Activated naive CD8-positive, alpha-beta T cell treated with anti-CD3 and anti-CD28 coated beads for 36 hours (primary cell): Measurements from ENCODE around the gene TTC34. TPM values are rescaled to one million over a fixed set of nuclear protein-coding genes. Genes with fewer than 3 reads are reported as not detected.

Source experiments
- DNase-seq: peaks from one replicate; pipeline ENCODE4 v3.0.0; 2021
- H3K27ac Mint-ChIP-seq: one replicate; pipeline ENCODE4 v1.8.0; 2022; ENCODE audit warnings: mild to moderate bottlenecking, moderate library complexity, mixed read lengths
- H3K27me3 Mint-ChIP-seq: one replicate; pipeline ENCODE4 v1.8.0; 2022; ENCODE audit warnings: mild to moderate bottlenecking, mixed read lengths
- H3K36me3 Mint-ChIP-seq: one replicate; pipeline ENCODE4 v1.8.0; 2021; ENCODE audit warnings: mild to moderate bottlenecking, mixed read lengths
- H3K4me1 Mint-ChIP-seq: one replicate; pipeline ENCODE4 v1.8.0; 2021; ENCODE audit warnings: mixed read lengths
- H3K4me3 Mint-ChIP-seq: one replicate; pipeline ENCODE4 v1.8.0; 2022; ENCODE audit warnings: mild to moderate bottlenecking, moderate library complexity, mixed read lengths
- H3K9me3 Mint-ChIP-seq: one replicate; pipeline ENCODE4 v1.8.0; 2022; ENCODE audit warnings: mixed read lengths
- total RNA-seq, 2 experiments: library from RNA; stranded (reverse); gene quantifications; one replicate each; pipeline ENCODE4 v1.2.3, GENCODE V29; 2021

Gene TTC34
- total RNA-seq, 2 experiments from 2014 or later: 0.48 to 0.58 TPM

DNA sequence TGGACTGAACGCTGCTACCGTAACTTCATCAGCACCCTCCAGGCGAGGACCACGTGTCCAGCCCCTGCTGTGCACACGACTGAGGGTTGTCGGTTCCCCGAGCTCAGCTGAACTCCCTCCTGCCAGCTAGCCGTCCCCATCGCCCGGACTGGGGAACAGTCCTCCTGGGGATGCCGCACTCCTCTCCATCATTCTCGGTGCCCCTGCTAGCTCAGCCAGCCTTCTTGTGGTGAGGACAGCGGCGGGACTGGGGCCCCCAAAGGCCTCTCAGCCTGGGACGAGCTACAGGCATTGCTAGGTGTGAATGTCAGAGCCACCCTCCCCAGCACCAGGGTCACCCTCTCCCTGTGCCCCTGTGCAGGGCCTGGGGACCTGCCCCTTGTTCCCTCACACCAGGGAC lies 8.8 kb upstream of the TTC34 start:
- Mint-ChIP-seq H3K4me1 (no peaks in the 10 kb centered on the region), H3K4me3 (no peak overlapping the region), H3K27me3 (peaks cover 4% of the 10 kb centered on the region), H3K27ac (no peak overlapping the region), H3K36me3 (no peaks in the 10 kb centered on the region), H3K9me3 (no peaks in the 10 kb centered on the region)
- DNase-seq: no peak

- no peak overlapping the region for H3K4me3 Mint-ChIP-seq
- H3K27me3 Mint-ChIP-seq: peaks cover 4% of the 10 kb centered on the region
Measured at GRCh38 chr1:2809656-2810055, 8.2 kb upstream of the TTC34 start.

GRCh38 chr1:2808831-2809605 lies 7.5 kb upstream of the TTC34 start:
- peaks cover 4% of the 10 kb centered on the region for H3K27me3 Mint-ChIP-seq
- H3K36me3 Mint-ChIP-seq: no peaks in the 10 kb centered on the region
- no peaks in the 10 kb centered on the region for H3K4me1 Mint-ChIP-seq
- no peaks in the 10 kb centered on the region for H3K9me3 Mint-ChIP-seq
- H3K27ac Mint-ChIP-seq: no peak overlapping the region
- no peak overlapping the region for H3K4me3 Mint-ChIP-seq
- DNase-seq: no peak

More at GRCh38 chr1:2809656-2810055, 8.2 kb upstream of the TTC34 start:
- H3K9me3 Mint-ChIP-seq: no peaks in the 10 kb centered on the region
- no peaks in the 10 kb centered on the region for H3K36me3 Mint-ChIP-seq
- H3K27ac Mint-ChIP-seq: no peak overlapping the region
- no peak for DNase-seq
- no peaks in the 10 kb centered on the region for H3K4me1 Mint-ChIP-seq

DNA sequence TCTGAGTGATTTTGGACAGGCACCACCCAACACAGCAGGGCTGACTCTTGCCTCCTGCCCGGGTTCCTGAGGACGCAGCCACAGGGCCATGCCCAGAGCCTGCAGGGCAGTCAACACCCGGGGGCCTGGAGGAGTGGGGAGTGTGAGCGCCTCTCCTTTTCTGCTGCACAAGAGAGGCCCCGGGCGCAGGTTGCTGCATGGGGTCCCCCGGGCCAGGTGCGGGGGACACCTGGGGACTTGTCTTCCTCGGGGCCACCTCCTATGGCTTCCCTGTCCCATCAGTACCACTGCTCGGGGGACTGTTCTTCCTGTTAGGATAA lies 6.9 kb upstream of the TTC34 start:
- Mint-ChIP-seq H3K36me3 (no peaks in the 10 kb centered on the region), H3K4me3 (no peak overlapping the region), H3K9me3 (no peaks in the 10 kb centered on the region), H3K4me1 (no peaks in the 10 kb centered on the region), H3K27me3 (peaks cover 4% of the 10 kb centered on the region), H3K27ac (no peak overlapping the region)
- no peak for DNase-seq

DNA sequence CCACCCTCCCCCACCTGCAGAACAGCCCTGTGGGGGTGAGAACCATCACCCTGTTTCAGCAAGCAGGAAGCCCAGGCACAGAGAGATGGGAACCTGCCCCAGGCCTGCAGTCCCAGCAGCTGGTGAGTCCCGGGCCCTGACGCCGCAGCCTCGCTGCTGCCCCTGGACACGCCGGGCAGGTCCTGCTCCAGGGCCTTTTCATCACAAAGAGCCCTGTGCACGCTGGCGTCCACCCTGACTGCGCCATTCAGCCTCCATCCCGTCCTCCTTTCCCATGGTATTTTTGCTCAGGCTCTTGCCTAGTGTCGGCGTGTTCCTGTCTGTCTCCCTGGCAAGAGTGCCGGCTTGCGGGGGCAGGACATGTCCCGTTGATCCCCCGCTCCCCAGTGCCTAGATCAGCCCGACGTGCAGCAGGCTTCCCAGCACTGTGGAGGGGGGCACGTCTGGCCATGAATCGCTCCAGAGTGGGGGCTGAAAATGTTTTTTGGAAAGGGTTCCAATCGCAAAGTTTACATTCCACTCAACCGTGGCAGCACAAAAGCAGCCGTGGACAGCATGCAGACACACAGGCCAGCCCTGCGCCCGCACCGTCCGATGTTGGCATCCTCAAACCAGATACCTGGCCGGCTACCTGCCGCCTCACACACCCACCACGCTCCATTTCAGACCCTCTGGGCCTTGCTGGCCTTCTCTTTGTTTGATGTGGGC lies 6.3 kb upstream of the TTC34 start:
- H3K27ac Mint-ChIP-seq: no peak overlapping the region
- H3K27me3 Mint-ChIP-seq: peaks cover 4% of the 10 kb centered on the region
- H3K36me3 Mint-ChIP-seq: no peaks in the 10 kb centered on the region
- no peak overlapping the region for H3K4me3 Mint-ChIP-seq
- no peaks in the 10 kb centered on the region for H3K4me1 Mint-ChIP-seq
- H3K9me3 Mint-ChIP-seq: no peaks in the 10 kb centered on the region
- no peak for DNase-seq

DNA sequence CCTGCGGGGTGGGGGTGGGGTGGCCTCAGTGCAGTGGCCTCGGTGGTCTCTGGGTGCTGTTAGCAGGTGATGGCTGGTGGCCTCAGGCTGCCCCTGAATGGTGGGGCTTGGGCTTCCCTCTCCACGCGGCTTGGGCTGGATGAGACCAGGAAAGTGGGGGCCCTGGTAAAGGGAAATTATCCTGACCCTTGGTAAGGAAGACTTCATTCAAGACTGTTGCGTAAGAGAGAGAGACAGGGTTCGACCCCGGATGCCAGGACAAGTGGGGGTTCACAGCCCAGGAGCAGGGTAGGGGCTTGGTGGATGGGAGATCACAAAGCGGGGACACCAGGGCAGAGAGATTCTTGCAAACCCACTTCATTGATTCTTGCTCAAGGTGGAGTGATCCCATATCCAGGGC lies 5.5 kb upstream of the TTC34 start:
- Mint-ChIP-seq H3K9me3 (no peaks in the 10 kb centered on the region), H3K4me3 (no peak overlapping the region), H3K27ac (no peak overlapping the region), H3K4me1 (no peaks in the 10 kb centered on the region), H3K27me3 (peaks cover 4% of the 10 kb centered on the region), H3K36me3 (no peaks in the 10 kb centered on the region)
- DNase-seq: no peak

- no peaks in the 10 kb centered on the region for H3K9me3 Mint-ChIP-seq
- H3K27me3 Mint-ChIP-seq: peaks cover 4% of the 10 kb centered on the region
- H3K27ac Mint-ChIP-seq: no peak overlapping the region
- no peak overlapping the region for H3K4me3 Mint-ChIP-seq
- no peak for DNase-seq
- H3K4me1 Mint-ChIP-seq: no peaks in the 10 kb centered on the region
- no peaks in the 10 kb centered on the region for H3K36me3 Mint-ChIP-seq
Measured at GRCh38 chr1:2806591-2806990, 5.1 kb upstream of the TTC34 start.

- Mint-ChIP-seq H3K36me3 (no peaks in the 10 kb centered on the region), H3K9me3 (no peaks in the 10 kb centered on the region), H3K4me3 (no peak overlapping the region), H3K4me1 (peaks cover 2% of the 10 kb centered on the region), H3K27ac (no peak overlapping the region), H3K27me3 (peaks cover 4% of the 10 kb centered on the region)
- no peak for DNase-seq
Measured at GRCh38 chr1:2805801-2806430, 4.4 kb upstream of the TTC34 start.

DNA sequence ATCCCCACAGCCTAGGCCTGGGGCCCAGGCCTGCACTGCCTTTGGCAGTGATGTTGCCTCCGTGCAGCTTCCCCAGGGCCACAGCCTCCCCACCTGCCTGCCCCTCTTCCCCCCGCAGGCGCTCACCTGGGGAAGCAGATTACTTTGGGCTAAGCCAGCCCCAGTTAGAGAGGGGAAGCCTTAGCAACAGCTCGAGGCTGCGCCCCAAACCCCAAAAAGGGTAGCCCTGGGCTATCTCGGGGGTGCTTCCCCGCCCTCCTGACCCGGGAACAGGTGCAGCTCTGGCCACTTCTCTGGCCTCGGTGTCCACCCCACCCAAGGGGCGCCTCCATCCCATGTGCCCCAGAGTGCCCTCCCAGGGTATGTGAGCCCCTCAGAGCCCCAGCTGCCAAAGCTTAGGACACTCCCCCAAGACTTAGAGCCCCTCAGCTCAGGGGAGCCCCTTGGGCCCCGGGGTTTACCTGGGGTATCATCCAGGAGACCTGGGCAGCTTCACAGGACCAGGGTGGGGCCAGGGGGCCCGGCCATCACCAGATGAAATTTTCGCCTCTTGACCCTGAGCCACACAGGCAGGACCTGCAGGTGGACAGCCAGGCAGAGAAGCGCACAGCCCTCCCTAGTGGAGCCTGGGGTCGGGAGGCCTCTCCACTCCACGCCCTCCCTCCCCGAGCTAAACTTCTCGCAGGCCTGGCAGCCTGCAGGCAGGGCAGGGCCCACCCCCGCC lies 3.3 kb upstream of the TTC34 start:
- Mint-ChIP-seq H3K4me3 (no peak overlapping the region), H3K4me1 (peaks cover 2% of the 10 kb centered on the region), H3K36me3 (no peaks in the 10 kb centered on the region), H3K27ac (no peak overlapping the region), H3K27me3 (peaks cover 4% of the 10 kb centered on the region), H3K9me3 (no peaks in the 10 kb centered on the region)
- DNase-seq: no peak

GRCh38 chr1:2803931-2804627 lies 2.6 kb upstream of the TTC34 start:
- DNase-seq: no peak
- Mint-ChIP-seq H3K9me3 (no peaks in the 10 kb centered on the region), H3K4me1 (peaks cover 2% of the 10 kb centered on the region), H3K27me3 (peaks cover 7% of the 10 kb centered on the region), H3K27ac (no peak overlapping the region), H3K36me3 (no peaks in the 10 kb centered on the region), H3K4me3 (no peak overlapping the region)

GRCh38 chr1:2803086-2803930 lies 1.8 kb upstream of the TTC34 start:
- Mint-ChIP-seq H3K36me3 (no peaks in the 10 kb centered on the region), H3K27ac (no peak overlapping the region), H3K4me3 (no peak overlapping the region), H3K9me3 (no peaks in the 10 kb centered on the region), H3K4me1 (peaks cover 2% of the 10 kb centered on the region), H3K27me3 (peaks cover 7% of the 10 kb centered on the region)
- DNase-seq: no peak

DNA sequence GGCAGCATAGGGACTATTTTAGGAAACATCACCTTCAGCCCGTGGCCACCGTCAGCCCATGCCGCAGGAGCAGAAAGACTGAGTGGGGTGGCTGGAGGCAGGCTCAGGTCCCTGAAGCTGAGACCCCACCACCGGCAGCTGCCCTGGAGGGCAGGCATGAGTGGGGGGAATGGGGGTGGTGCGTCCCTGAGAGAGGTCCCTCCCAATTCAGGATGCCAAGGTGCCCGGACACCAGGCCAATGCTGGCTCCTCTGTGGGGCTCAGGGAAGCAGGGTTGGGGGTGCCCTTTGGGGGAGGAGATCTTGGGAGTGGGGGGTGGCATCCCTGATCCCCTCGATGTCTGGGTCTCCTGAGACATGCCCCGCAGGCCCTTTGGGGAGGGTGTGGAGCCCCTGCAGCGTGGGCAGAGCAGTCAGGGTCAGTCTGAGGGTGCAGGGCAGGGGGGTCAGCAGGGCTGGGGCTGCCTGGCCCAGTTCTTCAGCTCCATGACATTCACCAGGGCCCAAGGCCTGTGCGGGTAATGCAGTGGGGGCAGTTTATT lies 998 bp upstream of the TTC34 start:
- peaks cover 11% of the 10 kb centered on the region for H3K27me3 Mint-ChIP-seq
- peaks cover 2% of the 10 kb centered on the region for H3K4me1 Mint-ChIP-seq
- no peak overlapping the region for H3K4me3 Mint-ChIP-seq
- H3K27ac Mint-ChIP-seq: no peak overlapping the region
- H3K9me3 Mint-ChIP-seq: no peaks in the 10 kb centered on the region
- H3K36me3 Mint-ChIP-seq: no peaks in the 10 kb centered on the region
- DNase-seq: no peak

DNA sequence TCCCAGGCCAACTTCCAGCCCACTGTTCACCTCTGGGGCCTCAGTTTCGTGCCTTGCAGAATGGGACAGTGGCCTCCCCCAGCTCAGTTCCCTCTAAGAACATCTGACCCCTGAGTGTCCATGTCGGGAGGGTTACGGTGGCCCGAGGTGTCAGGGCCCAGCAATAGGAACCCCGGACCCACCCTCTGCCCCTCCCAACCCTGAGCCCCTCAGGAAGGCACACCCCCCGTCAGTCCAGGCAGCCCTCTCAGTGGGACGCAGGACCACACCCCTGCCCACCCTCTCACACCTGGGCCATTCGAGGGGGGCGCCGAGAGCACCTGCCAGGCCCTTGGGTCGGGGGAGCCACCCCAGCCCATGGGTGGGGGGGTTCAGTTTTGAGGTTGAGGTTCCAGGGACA lies 447 bp downstream of the TTC34 start:
- DNase-seq: no peak
- H3K27me3 Mint-ChIP-seq: peaks cover 17% of the 10 kb centered on the region
- peaks cover 2% of the 10 kb centered on the region for H3K4me1 Mint-ChIP-seq
- H3K4me3 Mint-ChIP-seq: no peak overlapping the region
- no peak overlapping the region for H3K27ac Mint-ChIP-seq
- no peaks in the 10 kb centered on the region for H3K36me3 Mint-ChIP-seq
- H3K9me3 Mint-ChIP-seq: no peaks in the 10 kb centered on the region

- Mint-ChIP-seq H3K27me3 (peaks cover 16% of the 10 kb centered on the region), H3K4me3 (no peak overlapping the region), H3K4me1 (peaks cover 2% of the 10 kb centered on the region), H3K36me3 (no peaks in the 10 kb centered on the region), H3K27ac (no peak overlapping the region), H3K9me3 (no peaks in the 10 kb centered on the region)
- DNase-seq: no peak
Measured at GRCh38 chr1:2800664-2801045, 838 bp downstream of the TTC34 start.
